ENCODE measurements around the gene STX3.
"Not testable (repeated sequence)": the region's sequence is repeated elsewhere in the genome, so short reads cannot be mapped to it uniquely, and the experiment has no call there.

The STX3 gene

GRCh38 chr11:59800390-59801025, 45.3 kb downstream of the STX3 start:
- H3K27ac Mint-ChIP-seq = peak overlapping the region; percentile 67
- no peak overlapping the region for H3K4me3 Mint-ChIP-seq
- peaks cover 43% of the 10 kb centered on the region for H3K36me3 Mint-ChIP-seq
- H3K9me3 Mint-ChIP-seq = no peaks in the 10 kb centered on the region
- no peak for ATAC-seq
- H3K4me1 Mint-ChIP-seq = no peaks in the 10 kb centered on the region
- no peak for DNase-seq (ENCODE audit: low spot score in 2 of 2)

GRCh38 chr11:59801160-59801706, 46.1 kb downstream of the STX3 start:
- Mint-ChIP-seq H3K9me3 (no peaks in the 10 kb centered on the region), H3K36me3 (peaks cover 49% of the 10 kb centered on the region), H3K27ac (peak overlapping the region; percentile 67), H3K4me1 (no peaks in the 10 kb centered on the region), H3K4me3 (no peak overlapping the region)
- DNase-seq (ENCODE audit: low spot score in 2 of 2) (no peak), ATAC-seq (no peak)

GRCh38 chr11:59801981-59802638, 46.9 kb downstream of the STX3 start:
- peaks cover 5% of the 10 kb centered on the region for H3K4me1 Mint-ChIP-seq
- peaks cover 55% of the 10 kb centered on the region for H3K36me3 Mint-ChIP-seq
- no peak overlapping the region for H3K27ac Mint-ChIP-seq
- ATAC-seq = peak; percentile 37
- H3K4me3 Mint-ChIP-seq = no peak overlapping the region
- DNase-seq (ENCODE audit: low spot score in 2 of 2) = no peak
- H3K9me3 Mint-ChIP-seq = no peaks in the 10 kb centered on the region

GRCh38 chr11:59802639-59803176, 47.5 kb downstream of the STX3 start:
- Mint-ChIP-seq H3K4me3 (no peak overlapping the region), H3K27ac (no peak overlapping the region), H3K4me1 (peaks cover 6% of the 10 kb centered on the region), H3K9me3 (no peaks in the 10 kb centered on the region), H3K36me3 (peaks cover 56% of the 10 kb centered on the region)
- DNase-seq (ENCODE audit: low spot score in 2 of 2) (peak in 1 of 2 donors; percentile 15), ATAC-seq (peak; percentile 78)

- no peak for DNase-seq (ENCODE audit: low spot score in 2 of 2)
- no peak overlapping the region for H3K4me3 Mint-ChIP-seq
- H3K27ac Mint-ChIP-seq = no peak overlapping the region
- peaks cover 6% of the 10 kb centered on the region for H3K4me1 Mint-ChIP-seq
- no peaks in the 10 kb centered on the region for H3K9me3 Mint-ChIP-seq
- no peak for ATAC-seq
- H3K36me3 Mint-ChIP-seq = peaks cover 65% of the 10 kb centered on the region
Measured at GRCh38 chr11:59804061-59804460, 48.9 kb downstream of the STX3 start.

- DNase-seq (ENCODE audit: low spot score in 2 of 2) = no peak
- no peak for ATAC-seq
- Mint-ChIP-seq H3K9me3 (peaks cover 2% of the 10 kb centered on the region), H3K4me3 (no peak overlapping the region), H3K27ac (peak overlapping the region; percentile 43), H3K36me3 (peaks cover 76% of the 10 kb centered on the region), H3K4me1 (peaks cover 12% of the 10 kb centered on the region)
Measured at GRCh38 chr11:59807047-59807610, 52.0 kb downstream of the STX3 start.

GRCh38 chr11:59810189-59810910, 55.2 kb downstream of the STX3 start, which contains the start of gene MRPL16:
Gene MRPL16 (minus strand): TSS chr11:59810778. CDS start chr11:59810658, 120 bp downstream.
- Mint-ChIP-seq H3K4me3 (peak within 1 kb of the TSS; percentile 91), H3K36me3 (peaks cover 49% of the 10 kb centered on the region), H3K9me3 (peaks cover 2% of the 10 kb centered on the region), H3K27ac (peak within 1 kb of the TSS; percentile 92), H3K4me1 (peaks cover 12% of the 10 kb centered on the region)
- DNase-seq (ENCODE audit: low spot score in 2 of 2) (peak; percentile 74 to 93), ATAC-seq (peak; percentile 100)

- Mint-ChIP-seq H3K36me3 (peaks cover 44% of the 10 kb centered on the region), H3K4me1 (peaks cover 12% of the 10 kb centered on the region), H3K27ac (peak overlapping the region; percentile 92), H3K4me3 (peak overlapping the region; percentile 91), H3K9me3 (peaks cover 2% of the 10 kb centered on the region)
- no peak for DNase-seq (ENCODE audit: low spot score in 2 of 2)
- ATAC-seq = no peak
Measured at GRCh38 chr11:59810911-59811259, 55.7 kb downstream of the STX3 start.

- DNase-seq (ENCODE audit: low spot score in 2 of 2) (no peak), ATAC-seq (no peak)
- no peak overlapping the region for H3K4me3 Mint-ChIP-seq
- H3K9me3 Mint-ChIP-seq = peaks cover 2% of the 10 kb centered on the region
- peaks cover 30% of the 10 kb centered on the region for H3K36me3 Mint-ChIP-seq
- H3K27ac Mint-ChIP-seq = no peak overlapping the region
- H3K4me1 Mint-ChIP-seq = peaks cover 6% of the 10 kb centered on the region
Measured at GRCh38 chr11:59812220-59812619, 57.0 kb downstream of the STX3 start.

- ATAC-seq (no peak), DNase-seq (ENCODE audit: low spot score in 2 of 2) (no peak)
- no peak overlapping the region for H3K4me3 Mint-ChIP-seq
- H3K4me1 Mint-ChIP-seq = peaks cover 6% of the 10 kb centered on the region
- no peak overlapping the region for H3K27ac Mint-ChIP-seq
- peaks cover 19% of the 10 kb centered on the region for H3K36me3 Mint-ChIP-seq
- peaks cover 2% of the 10 kb centered on the region for H3K9me3 Mint-ChIP-seq
Measured at GRCh38 chr11:59813364-59813763, 58.2 kb downstream of the STX3 start.

GRCh38 chr11:59814021-59814420, 58.8 kb downstream of the STX3 start:
- Mint-ChIP-seq H3K36me3 (peaks cover 12% of the 10 kb centered on the region), H3K4me3 (peak overlapping the region; percentile 3), H3K4me1 (peaks cover 6% of the 10 kb centered on the region), H3K9me3 (peaks cover 2% of the 10 kb centered on the region), H3K27ac (peak overlapping the region; percentile 8)
- ATAC-seq (no peak), DNase-seq (ENCODE audit: low spot score in 2 of 2) (no peak)

GRCh38 chr11:59815754-59816153, 60.6 kb downstream of the STX3 start:
- H3K9me3 Mint-ChIP-seq = peaks cover 2% of the 10 kb centered on the region
- H3K4me1 Mint-ChIP-seq = peaks cover 6% of the 10 kb centered on the region
- DNase-seq (ENCODE audit: low spot score in 2 of 2) (no peak), ATAC-seq (no peak)
- peaks cover 2% of the 10 kb centered on the region for H3K36me3 Mint-ChIP-seq
- H3K4me3 Mint-ChIP-seq = no peak overlapping the region
- H3K27ac Mint-ChIP-seq = no peak overlapping the region

GRCh38 chr11:59816434-59816833, 61.3 kb downstream of the STX3 start:
- H3K36me3 Mint-ChIP-seq; H3K4me3 Mint-ChIP-seq; DNase-seq (ENCODE audit: low spot score in 2 of 2); H3K27ac Mint-ChIP-seq; ATAC-seq; H3K9me3 Mint-ChIP-seq; H3K4me1 Mint-ChIP-seq: not testable (repeated sequence)

- H3K36me3 Mint-ChIP-seq = no peaks in the 10 kb centered on the region
- no peak overlapping the region for H3K4me3 Mint-ChIP-seq
- peaks cover 5% of the 10 kb centered on the region for H3K4me1 Mint-ChIP-seq
- H3K9me3 Mint-ChIP-seq = no peaks in the 10 kb centered on the region
- no peak for ATAC-seq
- H3K27ac Mint-ChIP-seq = no peak overlapping the region
- no peak for DNase-seq (ENCODE audit: low spot score in 2 of 2)
Measured at GRCh38 chr11:59818572-59818971, 63.4 kb downstream of the STX3 start.

- DNase-seq (ENCODE audit: low spot score in 2 of 2) (no peak), ATAC-seq (peak; percentile 75)
- H3K9me3 Mint-ChIP-seq = no peaks in the 10 kb centered on the region
- H3K36me3 Mint-ChIP-seq = no peaks in the 10 kb centered on the region
- H3K4me3 Mint-ChIP-seq = no peak overlapping the region
- H3K27ac Mint-ChIP-seq = no peak overlapping the region
- H3K4me1 Mint-ChIP-seq = peaks cover 5% of the 10 kb centered on the region
Measured at GRCh38 chr11:59822989-59823566, 67.9 kb downstream of the STX3 start.
